COLO668 (cell line): ENCODE measurements around the gene PI4KB.

ENCODE experiments used
- DNase-seq: peaks from one replicate; lab custom pipeline; 2025; ENCODE audit not compliant: unreplicated experiment; lab: John Stamatoyannopoulos, UW

The PI4KB gene

DNA sequence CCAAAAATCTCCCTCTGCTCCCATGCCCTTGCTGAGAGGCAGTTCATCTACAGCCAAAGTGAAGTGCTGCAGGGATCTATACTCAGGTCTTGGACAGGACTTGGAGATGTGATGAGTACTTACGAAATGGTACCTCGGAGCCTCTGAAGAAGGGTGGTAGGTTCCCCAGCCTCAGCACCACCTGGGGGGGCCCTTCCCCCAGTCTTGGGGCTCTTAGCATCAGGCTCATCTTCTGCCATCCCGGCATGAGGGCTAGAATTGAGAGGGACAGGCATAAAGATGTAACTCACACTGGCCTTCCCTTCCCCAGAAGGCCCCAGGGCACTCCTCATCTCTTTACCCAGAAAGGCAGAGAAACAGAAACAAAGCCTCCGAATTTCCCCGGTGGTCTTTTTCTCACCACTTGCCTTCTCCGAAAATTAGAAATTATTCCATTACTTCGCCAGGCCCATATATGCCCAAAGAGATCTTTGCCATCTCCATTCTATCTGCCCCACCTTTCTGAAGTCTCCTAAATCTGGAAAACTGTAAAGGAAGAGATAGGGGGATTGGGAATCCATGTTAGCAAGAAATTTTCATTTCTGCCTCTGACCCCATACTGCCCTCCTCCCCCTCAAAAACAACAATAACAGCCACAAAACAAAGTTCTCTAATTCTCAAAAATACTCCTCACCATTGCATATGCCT is 19.0 kb upstream of the PI4KB start:
- no peak for DNase-seq

DNA sequence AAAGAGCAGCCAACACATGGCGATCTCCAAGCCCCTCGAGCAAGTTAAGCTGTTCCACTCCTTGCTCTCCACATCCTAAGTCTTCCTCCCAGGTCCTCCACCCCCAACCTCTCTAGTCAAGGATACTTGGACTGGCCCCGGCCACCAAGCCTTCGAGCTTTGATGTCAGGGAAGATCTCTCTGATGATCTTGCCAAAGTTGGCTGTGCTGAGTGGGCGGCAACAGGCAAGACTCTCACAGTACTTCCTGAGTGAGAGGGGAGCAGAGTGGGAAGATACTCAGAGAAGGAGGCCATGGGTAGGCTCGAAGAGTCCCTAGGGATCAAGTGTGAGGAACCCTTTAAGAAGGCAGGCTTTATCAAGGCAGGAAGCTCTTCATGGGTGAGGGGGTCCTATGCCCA is 17.1 kb upstream of the PI4KB start:
- DNase-seq, result no peak

DNA sequence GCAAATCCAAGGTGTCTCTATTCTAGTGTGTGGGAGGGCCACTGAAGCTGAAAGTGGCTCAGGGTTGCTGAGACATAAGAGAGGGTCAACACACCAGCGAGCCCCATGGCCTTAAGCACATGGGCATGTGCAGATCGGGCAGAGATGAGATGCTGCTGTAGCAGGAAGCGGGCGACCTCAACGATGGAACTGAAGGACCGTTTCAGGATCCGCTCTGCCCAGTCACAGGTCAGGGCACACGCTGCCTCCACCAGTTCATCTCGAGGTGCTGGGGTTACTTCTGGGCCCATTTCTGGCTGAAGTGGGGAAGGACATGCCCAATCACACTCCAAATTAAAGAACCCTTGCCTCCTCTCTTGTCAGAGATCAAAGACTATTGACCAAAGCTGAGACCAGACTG is 16.4 kb upstream of the PI4KB start:
- DNase-seq, result no peak

DNA sequence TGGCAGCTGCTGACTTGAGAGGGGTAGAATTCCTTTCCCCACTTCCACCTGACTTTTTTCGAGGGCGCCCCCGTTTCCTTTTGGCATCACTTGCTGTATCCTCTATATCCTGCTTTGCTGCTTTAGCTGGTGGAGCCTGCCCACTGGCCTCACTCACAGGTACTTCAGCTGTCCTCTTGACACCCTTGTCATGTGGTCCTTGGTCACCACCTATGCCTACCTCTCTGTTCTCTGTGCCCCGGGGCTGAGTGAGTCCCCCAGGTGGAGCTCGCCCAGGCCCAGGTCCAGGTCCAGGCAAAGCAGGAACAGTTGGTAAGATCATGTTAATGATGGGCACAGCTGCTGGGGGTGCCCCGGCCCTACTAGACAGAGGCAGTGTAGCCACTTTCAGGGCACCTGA is 15.4 kb upstream of the PI4KB start:
- DNase-seq, result no peak

DNA sequence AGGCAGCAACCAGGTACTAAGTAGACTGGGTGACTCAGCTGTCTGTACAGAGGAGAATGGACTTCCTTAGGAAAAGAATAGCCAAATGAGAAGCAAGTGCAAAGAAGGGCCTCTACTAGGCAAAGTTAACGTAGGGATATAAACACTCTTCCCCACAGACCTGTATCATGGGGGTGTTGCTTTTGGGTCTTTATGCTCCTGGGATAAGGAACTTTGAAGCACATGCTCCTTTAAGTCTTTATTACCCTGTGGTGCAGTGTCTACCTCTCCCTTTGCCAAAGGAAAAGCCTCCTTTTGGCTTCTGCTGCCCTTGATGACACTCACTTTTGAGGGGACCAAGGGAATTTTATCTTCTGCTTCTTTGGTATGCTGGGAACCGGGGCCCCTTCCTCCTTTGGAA is 14.8 kb upstream of the PI4KB start:
- no peak for DNase-seq

DNA sequence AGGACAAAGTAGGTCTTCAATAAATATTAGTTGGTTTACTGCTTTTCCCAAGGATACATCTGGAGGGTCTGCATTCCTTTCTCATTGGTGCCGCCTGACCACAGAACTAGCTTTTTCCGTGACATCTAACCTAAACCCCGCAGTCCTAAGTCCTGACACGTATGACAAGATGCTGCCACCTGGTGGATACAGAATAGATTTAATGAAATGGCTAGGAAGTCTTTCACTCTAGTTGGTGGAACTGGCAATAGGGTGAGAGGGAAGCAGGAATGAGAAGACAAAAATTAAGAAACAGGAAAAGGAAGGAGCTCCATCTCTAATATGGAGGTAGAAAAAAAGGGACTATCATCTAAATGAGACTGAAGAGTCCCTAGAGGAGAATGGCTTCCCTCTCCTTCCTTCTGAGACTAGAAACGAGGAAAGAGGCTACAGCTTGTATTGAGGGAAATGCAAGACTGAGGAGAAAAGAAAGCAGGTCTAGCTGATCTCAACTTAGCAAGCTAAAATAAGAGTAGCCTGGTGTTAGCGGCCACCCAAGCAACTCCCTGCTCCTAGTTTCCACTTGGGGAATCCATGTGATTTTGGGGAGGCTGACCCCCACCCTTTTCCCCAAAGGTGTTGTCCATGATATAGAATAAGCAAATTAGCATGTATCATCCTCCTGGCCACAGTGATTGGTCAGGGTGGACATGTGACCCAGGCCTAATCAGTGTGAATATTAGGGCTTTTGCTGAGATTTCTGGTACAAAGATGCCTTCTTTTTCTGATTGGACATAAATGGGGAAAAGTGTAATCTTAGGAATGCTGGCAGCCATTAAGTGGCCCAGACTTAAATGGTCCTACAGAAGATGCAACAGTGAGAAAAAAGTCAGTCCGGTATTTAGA is 13.9 kb upstream of the PI4KB start:
- DNase-seq, result peak; percentile 35

DNA sequence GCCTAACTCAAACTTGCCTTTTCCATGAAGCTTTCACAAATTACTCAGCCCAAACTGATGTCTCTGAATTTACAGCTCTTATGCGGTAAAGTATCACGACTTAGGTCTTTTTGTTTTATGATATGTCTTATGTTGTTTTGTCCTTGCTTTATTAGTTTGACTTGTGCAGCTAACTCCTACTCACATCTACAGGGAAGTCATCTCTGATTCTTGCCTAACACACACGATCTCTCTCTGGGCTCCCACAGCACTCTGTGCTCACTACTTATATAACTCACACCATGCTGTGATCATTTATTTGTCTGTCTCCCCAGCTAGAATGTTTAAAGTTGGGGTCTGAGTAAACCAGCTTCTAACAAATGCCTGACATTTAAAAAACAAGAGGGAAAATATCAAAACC is 9.3 kb upstream of the PI4KB start:
- DNase-seq, result no peak

DNA sequence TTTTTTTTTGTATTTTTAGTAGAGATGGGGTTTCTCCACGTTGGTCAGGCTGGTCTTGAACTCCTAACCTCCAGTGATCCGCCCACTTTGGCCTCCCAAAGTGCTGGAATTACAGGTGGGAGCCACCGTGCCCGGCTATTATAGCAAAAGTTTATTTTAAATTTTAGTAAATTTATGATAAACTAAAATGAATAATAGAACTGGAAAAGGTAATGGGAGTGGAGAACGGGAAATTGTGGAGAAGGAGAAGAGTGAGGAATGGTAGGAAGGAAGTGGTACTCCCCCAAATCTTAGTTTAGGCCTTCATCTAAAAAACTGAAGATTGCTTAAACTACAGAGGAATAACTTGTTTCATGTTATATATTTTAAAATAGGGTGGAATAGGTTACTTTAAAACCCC is 7.6 kb upstream of the PI4KB start:
- DNase-seq, result no peak

DNA sequence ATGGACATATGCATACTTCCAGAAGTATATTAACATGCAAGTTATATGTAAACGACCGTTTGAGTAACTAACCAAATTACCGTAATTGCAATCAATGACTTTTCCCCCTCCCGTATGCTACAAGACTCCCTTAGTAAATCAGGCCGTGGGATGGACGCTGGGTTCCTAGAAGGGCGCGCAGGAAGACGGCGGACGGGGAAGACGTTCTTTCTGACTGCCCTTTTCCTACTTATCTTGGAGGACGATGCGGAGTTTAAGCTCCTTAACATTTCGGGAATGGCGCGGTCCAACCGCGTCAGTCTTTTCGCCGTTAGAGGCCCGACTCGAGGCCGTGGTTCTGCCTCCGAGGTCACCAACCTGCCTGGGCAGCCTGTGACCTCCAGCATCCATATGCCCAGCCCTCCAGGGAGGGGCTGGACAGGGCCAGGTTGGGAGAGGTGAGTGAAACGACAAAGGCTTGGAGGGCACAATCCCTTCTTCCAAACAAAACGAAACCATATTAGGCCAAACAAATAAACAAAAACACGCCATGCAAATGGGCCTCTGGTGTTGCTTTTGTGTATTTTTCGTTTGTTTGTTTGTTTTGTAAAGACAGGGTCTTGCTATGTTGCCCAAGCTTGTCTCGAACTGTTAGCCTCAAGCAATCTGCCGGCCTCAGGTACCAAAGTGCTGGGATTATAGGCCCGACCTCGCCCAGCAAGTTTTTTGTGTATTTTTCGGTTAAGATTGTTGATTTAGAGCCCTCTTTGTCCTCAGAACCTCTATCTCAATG is 873 bp upstream of the PI4KB start:
- peak; percentile 40 for DNase-seq

DNA sequence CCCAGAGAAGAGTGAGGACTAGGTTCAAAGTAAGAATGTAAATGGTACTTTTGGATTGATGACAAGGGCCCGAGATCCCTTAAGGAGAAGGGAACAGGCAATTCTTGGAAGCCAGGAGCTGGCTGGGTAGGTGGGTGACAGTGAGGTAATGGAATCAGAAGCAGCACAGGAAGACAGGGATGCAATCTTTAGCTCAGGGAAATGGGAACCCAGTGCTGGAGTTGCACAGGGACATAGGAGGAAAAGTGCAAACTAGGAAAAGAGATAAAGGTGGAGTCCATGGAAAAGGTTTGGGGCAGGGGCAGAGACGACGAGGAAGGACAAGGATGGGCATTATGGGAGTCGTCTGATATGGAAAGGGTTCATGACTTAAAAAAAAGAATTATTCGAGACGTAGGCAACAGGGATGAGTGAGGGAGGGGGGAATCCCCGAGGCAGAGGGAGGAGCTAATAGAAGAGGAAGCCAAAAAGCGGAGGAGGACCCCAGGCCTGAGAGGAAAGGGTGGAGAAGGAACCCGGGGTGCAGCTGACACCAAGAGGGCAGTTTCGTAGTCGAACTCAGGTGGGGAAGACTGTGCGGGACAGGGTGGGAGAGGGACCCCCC is 495 bp downstream of the PI4KB start:
- DNase-seq, result peak; percentile 53

DNA sequence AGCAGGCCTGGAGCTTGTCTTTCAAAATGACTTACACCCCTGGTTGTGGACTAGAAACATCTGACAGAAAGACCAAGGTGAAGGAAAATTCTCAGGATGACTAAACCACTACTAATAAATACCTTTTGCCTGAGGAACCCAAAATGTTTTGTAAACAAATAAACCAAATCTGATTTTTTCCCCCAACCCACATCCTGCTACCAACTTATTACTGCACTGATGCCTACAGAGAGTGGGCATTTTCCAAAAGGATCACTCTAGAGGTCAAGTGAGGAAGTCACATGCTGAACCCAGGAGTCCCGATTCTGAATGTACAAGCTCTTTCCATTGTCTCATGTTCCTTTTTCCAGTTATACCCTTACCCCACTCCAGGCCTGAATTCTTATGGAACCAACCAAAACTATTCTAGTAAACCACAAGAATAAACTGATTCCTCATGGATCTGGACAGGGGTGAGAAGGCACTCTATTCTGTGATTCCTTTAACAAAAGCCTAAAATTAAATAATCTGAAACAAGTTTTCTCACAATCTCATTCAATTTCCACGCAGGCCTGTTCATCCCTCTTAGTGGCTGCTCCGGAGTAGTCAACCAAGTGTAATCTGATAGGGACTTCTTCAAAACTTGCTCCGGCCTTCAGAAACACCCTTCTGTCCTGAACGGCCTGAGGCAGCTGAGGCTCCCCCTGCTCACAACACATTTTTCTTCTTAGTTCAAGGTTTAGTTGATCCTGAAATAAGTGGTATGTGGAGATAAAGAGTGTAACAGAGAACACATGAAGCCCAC is 1.4 kb downstream of the PI4KB start:
- no peak for DNase-seq

DNA sequence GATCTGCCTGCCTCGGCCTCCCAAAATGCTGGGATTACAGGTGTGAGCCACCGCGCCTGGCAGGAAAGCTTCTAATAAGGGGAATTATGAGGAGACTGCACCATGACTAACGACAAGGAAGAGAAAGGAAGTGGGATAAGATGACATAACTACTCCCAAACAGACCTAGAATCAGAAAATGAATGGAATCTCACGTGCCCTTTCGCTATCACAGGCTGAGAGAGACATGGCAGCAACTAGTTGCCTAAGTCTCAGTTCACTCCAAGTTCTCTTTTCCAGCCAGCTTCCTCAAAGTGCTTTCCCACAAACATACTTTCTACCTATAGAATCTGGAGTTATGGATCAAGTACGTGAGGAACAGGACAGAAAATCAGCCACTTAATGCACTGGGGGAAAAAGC is 2.0 kb downstream of the PI4KB start:
- no peak for DNase-seq

DNA sequence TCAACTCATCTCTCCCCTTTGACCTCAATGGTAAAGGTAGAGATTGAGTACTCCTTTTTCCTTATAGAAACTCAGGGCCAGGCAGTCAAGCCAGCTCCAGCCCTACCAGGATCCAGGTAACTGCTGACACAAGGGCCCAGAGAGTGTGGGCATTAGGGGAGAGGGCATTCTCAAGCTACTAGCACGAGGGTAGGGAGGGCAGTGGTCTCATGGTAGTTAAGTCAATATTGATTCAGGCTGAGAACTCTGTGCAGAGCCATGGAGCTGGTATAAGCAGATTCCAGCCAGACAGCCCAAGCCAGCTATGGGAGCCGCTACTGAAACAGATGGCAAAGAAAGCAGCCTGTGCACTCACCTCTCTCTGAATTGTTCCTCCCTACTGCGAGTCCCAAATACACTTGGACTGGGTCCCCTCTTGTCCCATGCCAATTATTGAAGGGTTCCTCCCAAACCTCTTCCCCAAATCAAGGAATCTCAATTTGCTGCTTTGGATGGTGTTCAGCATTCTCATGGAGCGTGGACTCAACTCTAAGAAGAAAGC is 2.8 kb downstream of the PI4KB start:
- DNase-seq, result no peak

DNA sequence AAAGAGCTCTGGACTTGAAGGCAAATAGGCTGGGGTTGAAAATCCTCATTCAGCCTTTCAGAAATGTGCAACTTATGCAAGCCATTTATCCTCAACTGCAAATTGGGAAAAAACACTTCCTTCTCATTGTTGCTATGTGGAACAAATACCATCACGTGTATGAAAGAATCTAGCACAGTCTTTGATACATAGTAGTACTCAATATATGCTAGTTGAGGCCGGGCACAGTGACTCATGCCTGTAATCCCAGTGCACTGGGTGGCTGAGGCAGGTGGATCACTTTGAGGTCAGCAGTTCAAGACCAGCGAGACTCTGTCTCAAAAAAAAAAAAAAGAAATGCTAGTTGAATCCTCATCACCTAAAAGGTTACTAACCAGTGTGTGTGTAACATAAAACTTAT is 8.2 kb downstream of the PI4KB start:
- DNase-seq, result no peak

DNA sequence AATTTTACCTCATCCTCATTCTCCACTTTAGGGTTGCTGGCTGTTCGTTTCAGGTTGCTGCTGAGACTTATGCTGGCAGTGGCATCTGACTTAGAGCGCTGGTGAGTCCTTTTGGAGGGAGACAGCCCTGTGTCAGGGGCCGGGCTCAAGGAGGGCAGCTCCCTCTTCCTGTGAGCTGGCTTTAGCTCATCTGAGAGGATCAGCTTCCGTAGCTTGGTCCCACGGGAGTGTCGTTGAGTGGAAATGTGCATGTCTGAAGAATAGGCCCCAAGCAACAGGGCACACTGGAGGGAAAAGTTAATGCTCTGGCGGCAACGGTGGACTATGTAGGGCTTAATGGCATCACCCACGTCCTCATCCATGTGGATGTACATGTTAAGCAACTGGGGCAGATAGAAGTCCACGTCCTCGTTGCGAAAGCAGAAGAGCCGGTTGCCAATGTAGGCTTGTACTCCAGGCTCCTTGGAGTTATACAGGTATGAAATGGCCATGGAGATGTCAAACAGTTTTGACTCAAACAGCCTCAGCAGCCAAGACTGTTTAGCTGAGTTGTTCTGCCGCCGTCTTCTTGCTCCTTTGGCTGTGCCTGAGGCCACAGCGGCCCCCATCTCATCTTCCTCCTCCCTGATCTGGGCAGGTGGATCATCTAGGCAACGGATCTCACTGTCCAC is 11.5 kb downstream of the PI4KB start:
- no peak for DNase-seq

DNA sequence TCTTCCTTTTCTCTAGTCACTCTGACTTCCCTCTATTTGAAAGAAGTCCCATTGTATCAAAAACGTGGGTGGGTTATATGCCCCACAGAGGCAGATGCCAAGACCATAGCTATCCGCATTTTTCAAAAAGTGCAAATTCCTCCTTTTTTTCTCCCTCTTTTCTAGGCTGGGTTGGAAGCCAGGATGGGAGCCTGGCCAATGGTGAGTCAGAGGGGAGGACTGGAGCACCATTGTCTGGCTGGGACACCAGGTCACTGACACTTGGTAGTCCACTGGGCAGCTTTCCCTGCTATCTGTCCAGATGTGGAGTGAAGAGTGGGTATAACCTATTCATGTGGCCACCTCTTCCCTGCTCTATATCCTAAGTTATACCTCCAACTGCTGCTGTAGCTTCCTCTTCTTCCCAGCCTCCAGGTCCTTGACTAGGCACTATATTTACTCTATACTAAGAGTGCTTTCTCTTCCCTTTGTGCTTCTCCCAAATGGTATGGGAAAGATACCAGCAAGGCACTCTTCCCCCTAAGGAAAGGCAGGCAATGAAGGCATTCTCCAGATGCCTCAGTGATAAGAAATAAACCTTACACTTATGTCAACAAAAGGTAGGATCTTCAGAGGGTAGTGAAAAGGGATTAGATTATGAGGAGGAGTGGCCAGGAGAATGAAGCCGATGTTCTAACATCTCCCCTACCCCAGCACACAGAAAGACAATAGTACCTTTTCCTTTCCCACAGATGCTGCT is 12.9 kb downstream of the PI4KB start:
- DNase-seq, result no peak

DNA sequence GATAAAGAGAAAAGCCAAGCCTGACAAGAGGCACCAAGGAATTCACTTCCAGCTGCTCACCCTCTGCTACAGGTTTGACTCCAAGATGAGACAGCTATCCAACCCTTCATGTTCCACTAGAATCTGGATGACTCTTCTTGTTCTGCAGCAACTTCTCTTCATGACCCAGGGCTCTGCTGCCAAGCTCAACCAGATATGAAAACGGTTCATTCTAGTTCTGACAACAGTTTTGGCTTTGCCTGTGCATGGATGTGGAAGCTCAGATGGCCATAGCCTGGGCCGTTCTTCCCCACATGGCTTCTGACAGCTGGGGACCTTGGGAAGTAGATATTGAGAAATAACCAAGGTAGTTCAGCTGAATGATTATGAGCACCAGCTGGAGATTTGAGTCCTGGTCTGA is 13.7 kb downstream of the PI4KB start:
- no peak for DNase-seq

DNA sequence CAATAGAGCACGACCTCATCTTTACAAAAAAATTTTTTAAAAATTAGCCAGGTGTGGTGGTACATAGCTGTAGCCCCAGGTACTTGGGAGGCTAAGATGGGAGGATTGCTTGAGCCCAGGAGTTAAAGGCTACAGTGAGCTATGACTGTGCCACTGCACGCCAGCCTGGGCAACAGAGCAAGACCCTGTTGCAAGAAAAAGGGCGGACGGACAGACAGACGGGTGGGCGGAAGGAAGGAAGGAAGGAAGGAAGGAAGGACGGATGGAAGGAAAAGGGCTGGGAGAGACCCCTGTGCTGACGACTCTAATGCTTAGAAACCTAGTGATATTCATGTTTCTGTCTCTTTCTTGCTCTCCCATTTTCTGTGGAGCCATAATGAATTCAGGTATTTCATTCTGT is 14.4 kb downstream of the PI4KB start:
- no peak for DNase-seq

DNA sequence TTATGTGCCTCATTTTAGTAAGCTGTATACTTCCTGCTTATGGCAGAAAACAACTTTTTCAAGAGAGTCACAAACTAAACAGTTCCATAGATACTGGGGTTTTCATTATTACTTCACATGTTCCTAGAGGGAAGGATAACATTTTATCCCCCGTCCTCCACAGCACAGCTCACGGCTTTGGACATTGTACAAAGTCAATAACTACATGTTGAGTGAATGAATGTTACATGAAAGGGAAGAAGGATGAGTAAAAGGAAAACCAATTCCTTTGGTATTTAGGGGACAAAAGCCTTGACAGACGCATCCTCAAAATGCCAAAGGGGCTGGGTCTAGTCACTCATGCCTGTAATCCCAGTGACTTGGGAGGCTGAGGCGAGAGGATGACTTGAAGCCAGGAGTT is 14.8 kb downstream of the PI4KB start:
- DNase-seq, result no peak
